Measurements from ENCODE around the gene FIBCD1. TPM values are rescaled to one million over a fixed set of nuclear protein-coding genes. Genes with fewer than 3 reads are reported as not detected.

The FIBCD1 gene
- total and polyA plus RNA-seq, 9 of the 15 experiments (the other 6 are each of a cell fraction or from before 2014, with no cell fraction given), result 0.53 to 1.2 (median 0.95) TPM; not detected in 4

GRCh38 chr9:130871395-130872062 is 67.5 kb downstream of the FIBCD1 start:
- WGBS (ENCODE audit: insufficient coverage, low coverage, missing lambda C conversion rate), result 68% methylated on average over 10 of the region's 10 CpGs

More at GRCh38 chr9:130871395-130872062, 67.5 kb downstream of the FIBCD1 start:
- H3K9ac ChIP-seq (ENCODE audit: insufficient read depth in 1 of 2, low read depth in 2 of 2, low read length in 2 of 2), result peak overlapping the region in 1 of 2 experiments; percentile 2; a peak in 1 of 4 replicates
- TF ChIP-seq PTRF (tag; IDR thresholded peaks at IDR 0.05) (no peak), STAT6 (CRISPR knock-in tag; IDR thresholded peaks at IDR 0.05) (0 out of 2 replicates have a peak, but pooled peaks have one; percentile 4), MLX (CRISPR knock-in tag; conservative IDR thresholded peaks at IDR 0.05) (0 out of 4 replicates have a peak, but pooled peaks of 1 of the 2 experiments have one; percentile 42), TCFL5 (CRISPR knock-in tag; conservative IDR thresholded peaks at IDR 0.05) (no peak)
- no peak overlapping the region for H3K4me2 ChIP-seq (ENCODE audit: insufficient read depth, low read length)
- H3K4me3 ChIP-seq, result no peak overlapping the region
- FAIRE-seq (no peak), ATAC-seq (no peak), DNase-seq (ENCODE audit: extremely low read depth in 1 of 4, low spot score in 3 of 4) (peak in 1 of 4 experiments; percentile 52)
- H3K27ac ChIP-seq (ENCODE audit: extremely low read depth, low read depth, low read length), result no peak overlapping the region
- no TSS peak for BruUV-seq (replicated peaks)
- H3K9me1 ChIP-seq (ENCODE audit: control insufficient read depth, insufficient read depth, low read length), result peaks cover 3% of the 10 kb centered on the region
- in situ Hi-C loops (cut with MboI) (loop anchor here (5.0 kb wide), 1 partner anchor 126 kb away; no protein-coding TSS in a partner anchor), intact Hi-C loops (cut with micrococcal nuclease) (no loop called here)
- POLR2A ChIA-PET, result interaction anchor here (0.8 to 15.4 kb wide), 14 partner anchors 10 to 222 kb away, joined by 3 to 220 read pairs (median 4); partner anchors contain the start of genes LAMC3 and QRFP
- H3K79me2 ChIP-seq (ENCODE audit: control insufficient read depth, insufficient read depth, low read length), result no peaks in the 10 kb centered on the region
- H3K27me3 ChIP-seq (ENCODE audit: control insufficient read depth in 2 of 2, insufficient read depth in 2 of 2, low read length in 2 of 2), result no peaks in the 10 kb centered on the region
- no peaks in the 10 kb centered on the region for H3K9me3 ChIP-seq (replicated peaks; ENCODE audit: control insufficient read depth, insufficient read depth, low read depth, low read length)
- no peak overlapping the region for H2AFZ ChIP-seq (ENCODE audit: low read depth, low read length)
- H3K36me3 ChIP-seq (ENCODE audit: control insufficient read depth, insufficient read depth, low read length), result peaks cover 55% of the 10 kb centered on the region
- CTCF ChIA-PET (ENCODE audit: low intra/inter-chr PET ratio), result interaction anchor here (0.9 to 13.1 kb wide), 4 partner anchors 23 to 175 kb away, joined by 3 to 201 read pairs (median 20); no protein-coding TSS in a partner anchor
- H4K20me1 ChIP-seq (replicated peaks; ENCODE audit: control insufficient read depth, insufficient read depth, low read length), result peaks cover 44% of the 10 kb centered on the region
- H3K4me1 ChIP-seq (replicated peaks in 1 of 2; ENCODE audit: control insufficient read depth in 2 of 2, insufficient read depth in 2 of 2, low read length in 2 of 2), result no peaks in the 10 kb centered on the region

Data from K562 (cell line).